ENCODE measurements around the gene TMEM121B. TPM values are rescaled to one million over a fixed set of nuclear protein-coding genes. Genes with fewer than 3 reads are reported as not detected.

Gene TMEM121B
- total and polyA plus RNA-seq, 2 of the 13 experiments (the other 11 are each of a cell fraction or from before 2014, with no cell fraction given): not detected

GRCh38 chr22:17132112-17132511, 11.0 kb upstream of the TMEM121B start:
- DNase-seq (ENCODE audit: low spot score) (no peak), ATAC-seq (no peak), FAIRE-seq (no peak)
- intact Hi-C loops (cut with micrococcal nuclease; ENCODE audit: unreplicated experiment): no loop called here
- no TSS peak for BruUV-seq (replicated peaks)
- WGBS (ENCODE audit: low lambda C conversion rate): 4% methylated on average over 2 of the region's 2 CpGs
- POLR2A ChIA-PET: no interaction called here
- H3K9me3 ChIP-seq (ENCODE audit: low read length): no peaks in the 10 kb centered on the region
- H3K4me3 ChIP-seq (replicated peaks in 1 of 3; ENCODE audit: insufficient read depth in 1 of 3, low read depth in 2 of 3, low read length in 3 of 3): no peak overlapping the region
- H3K27me3 ChIP-seq (ENCODE audit: control insufficient read depth in 1 of 2, insufficient read depth in 2 of 2, low read length in 2 of 2): peaks cover 0 to 2% of the 10 kb centered on the region in 2 experiments; a peak in 1 of 5 replicates
- no peak overlapping the region for H3K9ac ChIP-seq (ENCODE audit: insufficient read depth, low read depth, low read length)
- CTCF ChIA-PET (ENCODE audit: low intra/inter-chr PET ratio, low total read pairs): no interaction called here
- H3K4me1 ChIP-seq (ENCODE audit: insufficient read depth, low read length): no peaks in the 10 kb centered on the region
- no peak overlapping the region for H3K27ac ChIP-seq (ENCODE audit: extremely low read length, insufficient read depth, low read length)
- no peak overlapping the region for H2AFZ ChIP-seq (ENCODE audit: low read length)
- no peaks in the 10 kb centered on the region for H3K36me3 ChIP-seq (replicated peaks in 1 of 2; ENCODE audit: control insufficient read depth in 1 of 2, insufficient read depth in 2 of 2, low read length in 2 of 2)
- H4K20me1 ChIP-seq (ENCODE audit: insufficient read depth, low read length): no peaks in the 10 kb centered on the region
- H3K4me2 ChIP-seq (ENCODE audit: low read depth, low read length): no peak overlapping the region
- H3K79me2 ChIP-seq (ENCODE audit: insufficient read depth, low read length): no peaks in the 10 kb centered on the region
- in situ Hi-C loops (cut with HindIII; ENCODE audit: extremely low pct_ligation_motif_present, low pct_unique_long_range_greater_than_20kb): no loop called here
- no peak for TF ChIP-seq NAIF1 (CRISPR knock-in tag; IDR thresholded peaks at IDR 0.05; ENCODE audit: borderline replicate concordance)
- no peak for TF ChIP-seq SMAD9 (CRISPR knock-in tag; IDR thresholded peaks at IDR 0.05)
- TF ChIP-seq FOXP1 (IDR thresholded peaks at IDR 0.05): no peak
- TF ChIP-seq FOXP1 (CRISPR knock-in tag; IDR thresholded peaks at IDR 0.05): no peak
- no peak for TF ChIP-seq STAT6 (CRISPR knock-in tag; IDR thresholded peaks at IDR 0.05; ENCODE audit: borderline replicate concordance)
- TF ChIP-seq RBFOX2 (IDR thresholded peaks at IDR 0.05; ENCODE audit: low read depth, low read length): no peak
- no peak for TF ChIP-seq ZKSCAN8 (CRISPR knock-in tag; IDR thresholded peaks at IDR 0.05; ENCODE audit: borderline replicate concordance)
- no peak for TF ChIP-seq NFE2 (CRISPR knock-in tag; IDR thresholded peaks at IDR 0.05)
- no peak for TF ChIP-seq TFE3 (CRISPR knock-in tag; IDR thresholded peaks at IDR 0.05)
- TF ChIP-seq ZNF704 (CRISPR knock-in tag; IDR thresholded peaks at IDR 0.05; ENCODE audit: borderline replicate concordance): no peak
- no peak for TF ChIP-seq MXD1 (CRISPR knock-in tag; IDR thresholded peaks at IDR 0.05)
- TF ChIP-seq PTBP1 (IDR thresholded peaks at IDR 0.05; ENCODE audit: low read depth, low read length, poor library complexity, severe bottlenecking): no peak
- TF ChIP-seq ZNF446 (CRISPR knock-in tag; IDR thresholded peaks at IDR 0.05): no peak
- TF ChIP-seq KLF16 (CRISPR knock-in tag; IDR thresholded peaks at IDR 0.05): no peak
- no peak for TF ChIP-seq REPIN1 (CRISPR knock-in tag; IDR thresholded peaks at IDR 0.05; ENCODE audit: borderline replicate concordance, low read depth)
- TF ChIP-seq ZNF883 (CRISPR knock-in tag; IDR thresholded peaks at IDR 0.05; ENCODE audit: not compliant biosample characterization): no peak
- no peak for TF ChIP-seq MLX (CRISPR knock-in tag; IDR thresholded peaks at IDR 0.05)
- no peak for TF ChIP-seq NFE2L1 (CRISPR knock-in tag; IDR thresholded peaks at IDR 0.05; ENCODE audit: borderline replicate concordance)
- no peak for TF ChIP-seq TP53 (CRISPR knock-in tag; conservative IDR thresholded peaks at IDR 0.05)
- TF ChIP-seq ZNF598 (CRISPR knock-in tag; IDR thresholded peaks at IDR 0.05; ENCODE audit: borderline replicate concordance): no peak
